Effector memory CD4-positive, alpha-beta T cell (primary cell): ENCODE measurements around the gene VWC2.

Experiments
- DNase-seq, 3 donors: peaks; one replicate each; pipeline ENCODE4 v3.0.0-alpha.2; 2020
- H3K27ac ChIP-seq: 2 replicates; pipeline ENCODE4 v1.7.0; 2013; ENCODE audit warnings: mild to moderate bottlenecking, low read length, moderate library complexity; ENCODE audit not compliant: insufficient read depth, poor library complexity, severe bottlenecking
- H3K27me3 ChIP-seq: replicated peaks from 2 replicates; pipeline ENCODE4 v1.7.0; 2013; ENCODE audit warnings: mild to moderate bottlenecking, low read length; ENCODE audit not compliant: insufficient read depth, control insufficient read depth, poor library complexity, severe bottlenecking
- H3K36me3 ChIP-seq: 2 replicates; pipeline ENCODE4 v1.7.0; 2013; ENCODE audit warnings: mild to moderate bottlenecking, low read length, moderate library complexity; ENCODE audit not compliant: control insufficient read depth, insufficient read depth
- H3K4me1 ChIP-seq: 2 replicates; pipeline ENCODE4 v1.7.0; 2013; ENCODE audit warnings: low read length, mild to moderate bottlenecking; ENCODE audit not compliant: control insufficient read depth, insufficient read depth, poor library complexity, severe bottlenecking
- H3K4me3 ChIP-seq: 2 replicates; pipeline ENCODE4 v1.7.0; 2013; ENCODE audit warnings: low read length, low read depth, mild to moderate bottlenecking; ENCODE audit not compliant: insufficient read depth, poor library complexity, severe bottlenecking
- H3K9me3 ChIP-seq: 2 replicates; pipeline ENCODE4 v1.7.0; 2013; ENCODE audit warnings: mild to moderate bottlenecking, low read length, moderate library complexity; ENCODE audit not compliant: control insufficient read depth

VWC2 gene

GRCh38 chr7:49802600-49802999, 29.2 kb downstream of the VWC2 start:
- Histone ChIP-seq H3K4me3 (no peak overlapping the region), H3K27ac (no peak overlapping the region), H3K9me3 (no peaks in the 10 kb centered on the region), H3K36me3 (no peaks in the 10 kb centered on the region), H3K4me1 (no peaks in the 10 kb centered on the region), H3K27me3 (no peaks in the 10 kb centered on the region)
- DNase-seq, result no peak

DNA sequence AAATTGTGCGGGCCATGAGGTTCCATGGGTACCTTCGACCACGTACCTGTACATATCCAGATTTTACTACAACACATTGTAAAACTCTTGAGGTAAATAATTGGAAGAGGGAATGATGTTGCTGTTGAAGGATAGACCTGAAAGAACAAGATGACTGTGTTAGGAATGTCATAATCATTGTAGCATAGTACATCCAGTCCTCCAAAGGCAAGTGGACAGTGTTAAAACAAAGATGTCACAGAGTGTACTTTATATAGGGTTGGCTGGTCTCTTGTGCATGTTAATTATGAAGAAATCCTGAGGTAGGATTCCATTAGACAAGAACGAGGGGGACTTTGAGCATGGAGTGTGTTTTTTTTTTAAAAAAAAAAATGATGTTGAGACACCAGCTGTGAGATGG, 30.4 kb downstream of the VWC2 start:
- Histone ChIP-seq H3K9me3 (no peaks in the 10 kb centered on the region), H3K36me3 (no peaks in the 10 kb centered on the region), H3K4me1 (no peaks in the 10 kb centered on the region), H3K27ac (no peak overlapping the region), H3K4me3 (no peak overlapping the region), H3K27me3 (no peaks in the 10 kb centered on the region)
- DNase-seq, result no peak

- no peak for DNase-seq
- Histone ChIP-seq H3K27ac (no peak overlapping the region), H3K9me3 (no peaks in the 10 kb centered on the region), H3K36me3 (no peaks in the 10 kb centered on the region), H3K4me1 (no peaks in the 10 kb centered on the region), H3K4me3 (no peak overlapping the region), H3K27me3 (no peaks in the 10 kb centered on the region)
These were observed 32.1 kb downstream of the VWC2 start for GRCh38 chr7:49805371-49806007.

DNA sequence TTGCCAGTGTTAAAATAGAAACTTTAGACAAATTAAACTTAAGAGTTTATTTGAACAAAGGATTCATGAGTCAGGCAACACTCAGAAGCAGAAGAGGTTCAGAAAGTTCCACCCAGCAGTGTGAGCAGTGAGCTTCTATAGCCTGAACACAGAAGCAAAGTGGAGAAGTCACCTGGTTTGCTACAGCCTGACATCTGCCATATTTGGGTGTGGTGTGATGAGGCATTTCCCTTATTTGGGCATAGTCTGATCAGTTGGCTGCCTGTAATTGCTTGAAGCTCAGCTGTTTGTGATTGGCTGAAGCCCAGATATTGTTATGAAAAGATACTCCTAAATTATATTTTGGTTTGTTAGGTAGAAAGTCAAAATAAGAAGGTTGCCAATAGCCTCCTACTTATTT, 39.1 kb downstream of the VWC2 start:
- H3K27me3 ChIP-seq, result no peaks in the 10 kb centered on the region
- H3K27ac ChIP-seq, result no peak overlapping the region
- no peaks in the 10 kb centered on the region for H3K4me1 ChIP-seq
- H3K36me3 ChIP-seq, result no peaks in the 10 kb centered on the region
- H3K4me3 ChIP-seq, result no peak overlapping the region
- H3K9me3 ChIP-seq, result no peaks in the 10 kb centered on the region
- no peak for DNase-seq

GRCh38 chr7:49817279-49817678, 43.8 kb downstream of the VWC2 start:
- Histone ChIP-seq H3K27me3 (no peaks in the 10 kb centered on the region), H3K36me3 (no peaks in the 10 kb centered on the region), H3K9me3 (no peaks in the 10 kb centered on the region), H3K4me3 (no peak overlapping the region), H3K4me1 (no peaks in the 10 kb centered on the region), H3K27ac (no peak overlapping the region)
- no peak for DNase-seq

- no peaks in the 10 kb centered on the region for H3K9me3 ChIP-seq
- no peaks in the 10 kb centered on the region for H3K4me1 ChIP-seq
- DNase-seq, result no peak
- H3K36me3 ChIP-seq, result no peaks in the 10 kb centered on the region
- no peak overlapping the region for H3K4me3 ChIP-seq
- H3K27me3 ChIP-seq, result no peaks in the 10 kb centered on the region
- H3K27ac ChIP-seq, result no peak overlapping the region
These were observed 47.7 kb downstream of the VWC2 start for GRCh38 chr7:49821181-49821580.

DNA sequence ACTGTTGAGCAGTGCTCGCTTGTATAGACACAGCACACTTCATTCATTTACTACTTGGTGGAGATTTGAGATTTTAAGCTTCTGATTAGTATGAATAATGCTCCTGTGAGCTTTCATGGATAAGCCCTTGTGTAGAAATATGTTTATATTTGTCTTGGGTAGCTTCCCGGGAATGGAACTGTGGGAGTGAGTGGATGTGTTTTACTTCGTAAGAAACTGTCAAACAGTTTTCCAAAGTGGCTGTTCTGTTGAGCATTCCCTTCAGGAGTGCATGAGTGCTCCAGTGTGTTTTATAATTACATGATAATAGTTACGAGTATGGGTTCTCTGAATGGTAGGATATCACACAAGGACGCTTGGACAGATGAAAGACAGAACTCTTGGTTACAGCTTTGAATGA, 49.4 kb downstream of the VWC2 start:
- H3K36me3 ChIP-seq, result no peaks in the 10 kb centered on the region
- no peaks in the 10 kb centered on the region for H3K4me1 ChIP-seq
- DNase-seq, result no peak
- no peak overlapping the region for H3K27ac ChIP-seq
- H3K9me3 ChIP-seq, result no peaks in the 10 kb centered on the region
- no peaks in the 10 kb centered on the region for H3K27me3 ChIP-seq
- H3K4me3 ChIP-seq, result no peak overlapping the region

- Histone ChIP-seq H3K4me1 (no peaks in the 10 kb centered on the region), H3K36me3 (no peaks in the 10 kb centered on the region)
- DNase-seq, result no peak
These were observed 50.1 kb downstream of the VWC2 start for GRCh38 chr7:49823566-49823965.

DNA sequence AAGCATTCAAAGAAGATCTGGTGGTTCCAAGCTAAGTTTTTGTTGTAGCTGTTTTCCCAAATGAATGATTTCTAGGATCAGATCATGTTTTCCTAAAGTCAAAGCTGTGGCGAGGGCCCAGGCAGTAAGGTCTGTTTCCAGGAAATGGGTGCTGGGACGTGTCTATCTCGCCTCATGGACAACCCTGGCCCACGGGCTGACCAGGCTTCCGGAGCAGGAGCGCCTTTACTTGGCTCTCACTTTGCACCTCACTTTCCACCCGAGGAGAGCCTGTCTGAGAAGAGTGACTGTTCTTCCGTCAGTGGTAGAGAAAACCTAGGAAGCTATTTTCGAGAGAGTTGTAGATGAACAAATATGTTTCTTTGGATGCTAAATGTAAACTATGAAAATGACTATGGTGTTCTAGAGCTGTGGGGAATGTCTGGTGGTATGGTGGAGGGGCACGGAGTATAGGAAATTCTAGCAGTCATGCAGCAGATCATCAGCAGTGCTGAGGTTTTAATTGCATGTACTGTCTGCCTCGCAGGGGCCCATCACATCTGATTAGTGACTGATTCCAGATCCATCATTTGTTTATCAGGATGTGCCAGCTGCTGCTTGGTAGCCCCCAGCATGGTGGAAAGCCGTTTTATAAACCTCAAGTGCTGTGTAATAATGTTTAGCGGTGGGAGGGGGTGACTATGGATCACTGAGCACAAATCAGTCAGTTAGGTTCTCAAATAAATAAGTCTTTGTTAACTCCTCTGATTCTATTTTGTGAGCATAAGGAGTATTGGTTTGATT, 66.6 kb downstream of the VWC2 start:
- Histone ChIP-seq H3K9me3 (no peaks in the 10 kb centered on the region), H3K4me3 (no peak overlapping the region), H3K27me3 (no peaks in the 10 kb centered on the region), H3K4me1 (no peaks in the 10 kb centered on the region), H3K36me3 (no peaks in the 10 kb centered on the region), H3K27ac (no peak overlapping the region)
- DNase-seq, result no peak

More at GRCh38 chr7:49823566-49823965, 50.1 kb downstream of the VWC2 start:
- Histone ChIP-seq H3K27ac (no peak overlapping the region), H3K27me3 (no peaks in the 10 kb centered on the region), H3K9me3 (no peaks in the 10 kb centered on the region), H3K4me3 (no peak overlapping the region)

DNA sequence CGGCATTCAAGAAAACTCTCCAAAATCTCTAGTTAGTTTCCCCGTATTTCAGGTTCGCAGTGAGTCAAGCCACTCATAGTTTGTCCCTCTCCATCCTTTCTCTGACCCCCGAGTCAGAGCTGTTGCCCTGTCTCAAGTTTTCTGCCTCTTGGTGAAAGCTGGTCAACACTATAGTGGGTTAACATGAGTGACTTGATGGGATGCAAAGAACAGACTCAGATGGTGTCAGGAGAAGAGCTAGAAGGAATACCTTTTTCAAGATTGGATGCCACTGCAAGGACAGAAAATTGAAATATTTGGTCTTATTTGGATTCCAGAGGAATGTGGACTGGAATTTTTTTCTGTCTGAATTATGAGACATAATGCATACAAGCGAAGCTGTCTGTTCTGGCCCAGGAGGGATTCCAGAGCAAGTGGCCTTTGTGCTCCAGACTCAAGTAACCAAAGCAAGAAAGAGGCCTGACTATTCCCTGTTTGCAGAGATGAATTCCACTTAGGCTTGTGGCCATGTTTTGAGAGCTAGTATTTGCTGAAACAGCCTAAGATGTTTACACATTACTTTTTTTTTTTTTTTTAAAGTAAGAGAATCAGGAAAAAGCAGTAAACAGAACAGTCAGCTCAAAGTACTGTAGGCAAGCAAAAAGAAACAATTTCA, 67.4 kb downstream of the VWC2 start:
- no peak overlapping the region for H3K27ac ChIP-seq
- H3K36me3 ChIP-seq, result no peaks in the 10 kb centered on the region
- no peak for DNase-seq
- H3K27me3 ChIP-seq, result no peaks in the 10 kb centered on the region
- H3K4me3 ChIP-seq, result no peak overlapping the region
- H3K9me3 ChIP-seq, result no peaks in the 10 kb centered on the region
- no peaks in the 10 kb centered on the region for H3K4me1 ChIP-seq
